Mammary epithelial cell (primary cell): ENCODE measurements around the gene TTC7B.

Source experiments
- CTCF ChIP-seq, 2 donors: IDR thresholded peaks in 1 of 2; conservative IDR thresholded peaks in 1 of 2; 2 replicates each; pipeline ENCODE4 v1.5.1; 2011 to 2012; ENCODE audit warnings: inconsistent platforms in 2 of 2, low read length in 2 of 2, mild to moderate bottlenecking in 2 of 2, control low read depth in 1 of 2, low read depth in 1 of 2; ENCODE audit not compliant: insufficient read depth in 1 of 2; ENCODE audit errors: extremely low read depth in 1 of 2
- EZH2 ChIP-seq: IDR thresholded peaks from 2 replicates; pipeline ENCODE4 v1.6.1; 2012; ENCODE audit warnings: low read length, inconsistent platforms, borderline replicate concordance

GRCh38 chr14:90676356-90676755 is 139.9 kb downstream of the TTC7B start:
- TF ChIP-seq CTCF (conservative IDR thresholded peaks at IDR 0.05 in 1 of 2, IDR thresholded peaks at IDR 0.05 in 1 of 2; ENCODE audit: extremely low read depth in 1 of 2, insufficient read depth in 1 of 2, low read depth in 1 of 2, low read length in 2 of 2) (no peak), EZH2 (no peak)
